H1 (cell line): ENCODE results near the gene ORC2. TPM values are rescaled to one million over a fixed set of nuclear protein-coding genes. Genes with fewer than 3 reads are reported as not detected.

Experiments
- TAF1 ChIP-seq: IDR thresholded peaks from 2 replicates; pipeline ENCODE4 v1.6.1; 2011; ENCODE audit warnings: mild to moderate bottlenecking, low read depth, low read length
- polyA plus RNA-seq, 7 experiments: library from polyadenylated mRNA; depleted of rRNA in 3 of 7; stranded (reverse) in 5 of 7; unstranded in 2 of 7; fragments of >200 nt in 5 of 7; fragments of 200-250 nt in 2 of 7; gene quantifications; 1 replicate in 5 of 7; 2 replicates in 1 of 7; 4 replicates in 1 of 7; pipeline versions ENCODE4 v1.2.1 to v1.2.3, GENCODE V29; 2011 to 2013; ENCODE audit warnings: missing spikeins in 2 of 7, mixed read lengths in 2 of 7
- total RNA-seq: library from RNA; stranded (reverse); fragmentation: NEBNext Ultra II Directional; extraction: Animal tissue kit (Norgen Biotek cat#: 25700); gene quantifications from 2 replicates; pipeline ENCODE4 v1.2.1, GENCODE V29; 2021

Gene ORC2
- total and polyA plus RNA-seq, 2 of the 8 experiments (the other 6 are each of a cell fraction or from before 2014, with no cell fraction given), result 7.1 to 89.8 TPM

DNA sequence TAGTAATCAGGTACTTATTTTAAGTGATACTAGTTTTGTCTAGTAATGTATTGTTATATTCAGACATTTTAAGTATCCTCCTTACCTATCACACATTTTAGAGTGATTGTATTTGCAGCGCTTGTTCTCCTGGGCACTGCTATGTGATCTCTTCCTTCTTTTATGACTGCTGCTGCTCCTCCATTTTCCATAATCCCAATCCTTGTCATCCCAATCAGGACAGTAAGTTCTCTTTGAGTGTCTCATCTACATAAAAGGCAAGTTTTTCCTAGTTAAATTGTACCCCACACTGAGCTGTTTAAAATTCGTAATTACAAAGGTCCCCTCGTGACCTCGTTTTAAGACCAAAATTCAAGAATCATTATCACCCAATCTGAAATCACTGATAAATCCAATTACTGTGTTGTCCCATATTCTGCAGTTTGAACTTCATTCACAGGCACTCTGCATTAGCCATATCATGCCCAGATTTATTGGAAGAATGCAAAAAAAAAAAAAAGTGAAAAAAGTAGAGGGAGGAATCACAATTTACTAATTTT is 101.8 kb downstream of the ORC2 start (continued):
- TF ChIP-seq TAF1, result no peak
